A549 (cell line): Measurements from ENCODE around the gene TRPV3. TPM values are rescaled to one million over a fixed set of nuclear protein-coding genes. Genes with fewer than 3 reads are reported as not detected.

Experiments used
- ATAC-seq, 2 experiments: fragments of 200-7000 bp in 1 of 2; fragments of >200 bp in 1 of 2; cut with Nextera tagmentation in 1 of 2; cut with Tn5 transposase in 1 of 2; 3 replicates each; pipeline versions ENCODE4 v1.8.0 to v1.9.1; 2018 to 2020; ENCODE audit warnings: mild to moderate bottlenecking in 1 of 2, moderate library complexity in 1 of 2
- CTCF ChIA-PET: fragments of 300-600 bp; sonication (Branson Sonifier 250); formaldehyde crosslinking; extraction: SDS; loops from one replicate; lab custom pipeline; 2021; ENCODE audit warnings: antibody characterized with exemption, inconsistent platforms; lab: Yijun Ruan, JAX
- POLR2A ChIA-PET: fragments of 350-600 bp; formaldehyde crosslinking; extraction: SDS; loops from one replicate; lab custom pipeline; 2021; ENCODE audit warnings: antibody characterized with exemption, inconsistent platforms; lab: Yijun Ruan, JAX
- DNase-seq, 2 experiments: peaks; one replicate each; pipeline versions ENCODE4 v3.0.0 to v3.0.0-alpha.2; 2011 to 2016; ENCODE audit warnings: low read depth in 1 of 2, low spot score in 1 of 2
- FAIRE-seq: peaks from 2 replicates; lab custom pipeline; 2011; peaks lifted over from hg19 to GRCh38; lab: Jason Lieb, UNC
- H3K27ac ChIP-seq, 2 experiments: fragments of >200 bp; sonication (Bioruptor Twin); formaldehyde crosslinking; 3 replicates each; pipeline ENCODE4 v1.5.1; 2016 to 2017
- H3K4me1 ChIP-seq: fragments of >200 bp; sonication (Bioruptor Twin); formaldehyde crosslinking; 3 replicates; pipeline ENCODE4 v1.6.1; 2016
- H3K4me2 ChIP-seq: fragments of >200 bp; sonication (Bioruptor Twin); formaldehyde crosslinking; 3 replicates; pipeline ENCODE4 v1.6.1; 2016
- H3K4me3 ChIP-seq: fragments of >200 bp; sonication (Bioruptor Twin); formaldehyde crosslinking; 3 replicates; pipeline ENCODE4 v1.5.1; 2016
- H3K9me3 ChIP-seq: fragments of >200 bp; sonication (Bioruptor Twin); formaldehyde crosslinking; 3 replicates; pipeline ENCODE4 v1.6.1; 2016
- CEBPB ChIP-seq, 2 experiments: fragments of >200 bp in 1 of 2; sonication (Bioruptor Twin) in 1 of 2; formaldehyde crosslinking in 1 of 2; IDR thresholded peaks; 2 replicates each; pipeline ENCODE4 v1.6.1; 2012 to 2016
- EHMT2 ChIP-seq: fragments of 200-600 bp; sonication (generic); IDR thresholded peaks from 2 replicates; pipeline ENCODE4 v1.6.1; 2016; ENCODE audit warnings: antibody characterized with exemption, low read depth, mild to moderate bottlenecking, moderate library complexity
- EP300 ChIP-seq, 2 experiments: fragments of >200 bp; sonication (Bioruptor Twin); formaldehyde crosslinking; IDR thresholded peaks; 2 replicates in 1 of 2; 3 replicates in 1 of 2; pipeline ENCODE4 v1.6.1; 2016 to 2017
- ESRRA ChIP-seq: fragments of 150-350 bp; IDR thresholded peaks from 2 replicates; pipeline ENCODE4 v1.6.1; 2014; ENCODE audit warnings: mild to moderate bottlenecking, low read length, borderline replicate concordance
- FOSL2 ChIP-seq, 2 experiments: fragments of 450-650 bp in 1 of 2; fragments of >200 bp in 1 of 2; sonication (Bioruptor Twin) in 1 of 2; formaldehyde crosslinking; IDR thresholded peaks; 2 replicates each; pipeline versions ENCODE4 v1.5.0 to v1.6.1; 2016 to 2020; ENCODE audit warnings: mild to moderate bottlenecking in 1 of 2, moderate library complexity in 1 of 2
- HDAC2 ChIP-seq: fragments of 200-600 bp; sonication (generic); IDR thresholded peaks from 2 replicates; pipeline ENCODE4 v1.6.1; 2016
- HEYL ChIP-seq: fragments of 250-450 bp; sonication (Bioruptor Pico); IDR thresholded peaks from 2 replicates; pipeline ENCODE4 v1.8.0; 2021; ENCODE audit warnings: mild to moderate bottlenecking, moderate library complexity
- HOXB5 ChIP-seq: fragments of 250-450 bp; sonication (Bioruptor Pico); IDR thresholded peaks from 2 replicates; pipeline ENCODE4 v1.5.0; 2020; ENCODE audit warnings: mild to moderate bottlenecking, moderate library complexity
- JUNB ChIP-seq: fragments of >200 bp; sonication (Bioruptor Twin); formaldehyde crosslinking; IDR thresholded peaks from 2 replicates; pipeline ENCODE4 v1.6.1; 2016
- KDM1A ChIP-seq: fragments of 200-600 bp; sonication (generic); IDR thresholded peaks from 2 replicates; pipeline ENCODE4 v1.6.1; 2016; ENCODE audit warnings: low read depth, mild to moderate bottlenecking
- KDM5A ChIP-seq: fragments of 200-600 bp; sonication (generic); IDR thresholded peaks from 2 replicates; pipeline ENCODE4 v1.6.1; 2016; ENCODE audit warnings: antibody characterized with exemption, mild to moderate bottlenecking
- MAFK ChIP-seq: fragments of 450-650 bp; IDR thresholded peaks from 2 replicates; pipeline ENCODE4 v1.6.1; 2014; ENCODE audit not compliant: partially characterized antibody
- RARB ChIP-seq: fragments of 250-450 bp; sonication (Bioruptor Pico); IDR thresholded peaks from 2 replicates; pipeline ENCODE4 v1.8.0; 2021; ENCODE audit warnings: mild to moderate bottlenecking, moderate library complexity
- RCOR1 ChIP-seq: fragments of 150-350 bp; IDR thresholded peaks from 2 replicates; pipeline ENCODE4 v1.6.1; 2014; ENCODE audit warnings: antibody characterized with exemption, low read length, low read depth
- RFX5 ChIP-seq: fragments of 450-650 bp; IDR thresholded peaks from 2 replicates; pipeline ENCODE4 v1.7.1; 2014; ENCODE audit warnings: antibody characterized with exemption, mild to moderate bottlenecking, moderate library complexity
- SMC3 ChIP-seq: fragments of >200 bp; sonication (Bioruptor Twin); formaldehyde crosslinking; IDR thresholded peaks from 3 replicates; pipeline ENCODE4 v1.6.1; 2018; ENCODE audit warnings: inconsistent platforms
- SREBF2 ChIP-seq: fragments of 450-650 bp; IDR thresholded peaks from 2 replicates; pipeline ENCODE4 v1.6.1; 2014; ENCODE audit warnings: mild to moderate bottlenecking, moderate library complexity
- ZC3H11A ChIP-seq: fragments of 450-650 bp; IDR thresholded peaks from 2 replicates; pipeline ENCODE4 v1.6.1; 2014; ENCODE audit warnings: antibody characterized with exemption, mild to moderate bottlenecking
- ZFP36 ChIP-seq: fragments of 450-650 bp; IDR thresholded peaks from 2 replicates; pipeline ENCODE4 v1.6.1; 2014; ENCODE audit warnings: borderline replicate concordance; ENCODE audit not compliant: partially characterized antibody
- ZNF302 ChIP-seq: fragments of 250-450 bp; sonication (Bioruptor Pico); IDR thresholded peaks from 2 replicates; pipeline ENCODE4 v1.9.0; 2021; ENCODE audit warnings: inconsistent platforms, mild to moderate bottlenecking, moderate library complexity
- ZSCAN20 ChIP-seq: fragments of 250-450 bp; sonication (Bioruptor Pico); IDR thresholded peaks from 2 replicates; pipeline ENCODE4 v1.8.0; 2022; ENCODE audit warnings: mild to moderate bottlenecking, moderate library complexity
- WGBS: methylation state at CpG from one replicate; pipeline ENCODE4 v1.1.6; 2017; ENCODE audit errors: missing lambda C conversion rate; 5-methylcytosine and 5-hydroxymethylcytosine counted together
- polyA plus RNA-seq, 4 experiments: library from polyadenylated mRNA; depleted of rRNA in 3 of 4; stranded (reverse); fragments of >200 nt; fragmentation: RNase III in 1 of 4; extraction: RNeasy Plus Mini Kit Qiagen cat#74134 plus additional on column Dnase treatment in 1 of 4; gene quantifications; 2 replicates in 3 of 4; 3 replicates in 1 of 4; pipeline ENCODE4 v1.2.3, GENCODE V29; 2011 to 2017
- TF ChIP-seq, protein P1 (sequence below): fragments of 150-350 bp; IDR thresholded peaks from 2 replicates; pipeline ENCODE4 v1.6.1; 2014; ENCODE audit warnings: low read depth, mild to moderate bottlenecking, low read length
- TF ChIP-seq, protein P2 (sequence below): IDR thresholded peaks from 2 replicates; pipeline ENCODE4 v1.6.1; 2012; ENCODE audit warnings: low read depth, borderline replicate concordance
- TF ChIP-seq, protein P3 (sequence below): fragments of >200 bp; sonication (Bioruptor Twin); formaldehyde crosslinking; IDR thresholded peaks from 3 replicates; pipeline ENCODE4 v1.5.1; 2016
- TF ChIP-seq, protein P4 (sequence below): fragments of 250-450 bp; sonication (Bioruptor Pico); IDR thresholded peaks from 2 replicates; pipeline ENCODE4 v1.5.0; 2020; ENCODE audit warnings: low read depth, mild to moderate bottlenecking, moderate library complexity

The TRPV3 gene
- polyA plus RNA-seq, 2 of the 4 experiments (the other 2 are of a cell fraction): 0.46 to 1.2 TPM

DNA sequence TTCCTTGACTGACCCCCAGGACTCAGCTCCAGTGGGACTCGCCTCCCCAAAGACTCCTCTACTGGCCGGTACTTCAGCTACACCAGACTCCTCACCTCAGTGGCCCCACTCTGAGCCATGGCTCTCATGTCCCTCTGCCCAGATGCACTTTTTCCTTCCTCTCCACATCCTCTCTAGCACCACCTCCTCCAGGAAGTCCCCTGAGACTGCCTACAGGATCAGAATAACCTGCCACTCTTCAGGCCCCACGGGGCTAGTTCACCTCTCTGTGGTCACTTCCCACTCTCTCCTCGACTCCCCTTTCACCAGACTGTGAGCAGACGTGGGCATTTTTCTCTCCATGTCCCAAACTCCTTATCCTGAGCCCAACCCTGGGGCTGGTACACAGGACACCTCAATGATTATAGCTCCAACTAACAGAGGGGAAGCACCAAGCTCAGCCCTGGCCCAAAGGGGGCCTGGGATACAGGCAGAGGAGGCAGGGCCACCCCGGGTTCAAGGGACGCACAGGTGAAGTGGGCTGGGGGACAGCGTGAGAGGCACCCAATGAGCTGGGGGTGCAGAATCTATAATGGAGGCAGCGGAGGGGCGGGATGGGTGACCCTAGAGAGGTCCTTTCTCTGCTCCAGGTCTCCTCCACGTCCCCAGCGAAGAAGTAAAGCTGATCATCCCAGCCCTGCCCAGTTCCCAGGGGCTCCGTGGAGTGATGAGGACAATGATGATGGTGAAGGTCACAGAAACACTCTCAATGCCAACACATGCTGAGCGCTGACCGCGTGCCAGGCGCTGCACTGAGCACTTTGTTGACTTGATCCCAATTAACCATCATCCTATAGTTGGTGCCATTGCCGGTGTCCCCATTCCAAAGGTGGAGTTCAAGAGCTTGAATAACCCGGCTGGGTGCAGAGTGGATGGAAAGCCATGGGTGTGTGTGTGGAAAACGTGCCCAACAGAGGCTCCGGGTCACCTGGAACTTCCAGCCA is 3.9 kb downstream of the TRPV3 start:
- ChIA-PET CTCF (interaction anchor here (0.8 to 1.8 kb wide), 2 partner anchors 18 to 94 kb away, joined by 3 to 9 read pairs; no protein-coding TSS in a partner anchor), POLR2A (no interaction called here)
- no peak overlapping the region for H3K4me3 ChIP-seq
- H3K9me3 ChIP-seq: no peaks in the 10 kb centered on the region
- no peak for FAIRE-seq
- H3K4me1 ChIP-seq: no peaks in the 10 kb centered on the region
- 36% methylated on average over 21 of the region's 21 CpGs for WGBS
- no peak for ATAC-seq
- H3K27ac ChIP-seq: no peak overlapping the region
- DNase-seq: no peak
- no peak overlapping the region for H3K4me2 ChIP-seq
- TF ChIP-seq, protein P1, sequence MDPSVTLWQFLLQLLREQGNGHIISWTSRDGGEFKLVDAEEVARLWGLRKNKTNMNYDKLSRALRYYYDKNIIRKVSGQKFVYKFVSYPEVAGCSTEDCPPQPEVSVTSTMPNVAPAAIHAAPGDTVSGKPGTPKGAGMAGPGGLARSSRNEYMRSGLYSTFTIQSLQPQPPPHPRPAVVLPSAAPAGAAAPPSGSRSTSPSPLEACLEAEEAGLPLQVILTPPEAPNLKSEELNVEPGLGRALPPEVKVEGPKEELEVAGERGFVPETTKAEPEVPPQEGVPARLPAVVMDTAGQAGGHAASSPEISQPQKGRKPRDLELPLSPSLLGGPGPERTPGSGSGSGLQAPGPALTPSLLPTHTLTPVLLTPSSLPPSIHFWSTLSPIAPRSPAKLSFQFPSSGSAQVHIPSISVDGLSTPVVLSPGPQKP: no peak
- TF ChIP-seq JUNB (no peak), MAFK (no peak), CEBPB (IDR thresholded peaks at IDR 0.05) (no peak), EHMT2 (no peak), HEYL (CRISPR knock-in tag) (no peak), KDM5A (no peak), ESRRA (no peak), KDM1A (no peak), ZC3H11A (no peak)
- TF ChIP-seq, all 56 proteins: peak for 0

DNA sequence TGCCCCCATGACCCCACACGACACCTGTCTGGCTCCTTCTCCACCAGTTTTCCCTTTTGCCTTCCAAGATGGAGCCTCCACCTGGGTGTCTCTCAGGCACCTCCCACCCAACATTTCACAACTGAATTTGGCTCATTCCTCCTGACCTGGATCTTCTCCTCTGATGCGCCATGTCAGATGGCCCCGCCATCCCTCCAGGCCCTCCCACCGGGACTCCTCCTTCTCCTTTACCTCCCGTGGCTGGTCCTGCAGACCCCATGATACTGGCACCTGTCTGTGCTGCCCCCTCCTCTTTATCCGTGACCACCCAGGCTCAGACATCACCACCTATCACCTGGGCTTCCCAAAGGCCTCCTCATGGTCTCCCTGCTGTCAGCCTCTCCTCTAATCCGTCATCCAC is 4.7 kb downstream of the TRPV3 start:
- H3K27ac ChIP-seq: no peak overlapping the region
- TF ChIP-seq, protein P2, sequence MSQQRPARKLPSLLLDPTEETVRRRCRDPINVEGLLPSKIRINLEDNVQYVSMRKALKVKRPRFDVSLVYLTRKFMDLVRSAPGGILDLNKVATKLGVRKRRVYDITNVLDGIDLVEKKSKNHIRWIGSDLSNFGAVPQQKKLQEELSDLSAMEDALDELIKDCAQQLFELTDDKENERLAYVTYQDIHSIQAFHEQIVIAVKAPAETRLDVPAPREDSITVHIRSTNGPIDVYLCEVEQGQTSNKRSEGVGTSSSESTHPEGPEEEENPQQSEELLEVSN: no peak
- no peak for TF ChIP-seq RFX5
- no peak for TF ChIP-seq ZSCAN20 (CRISPR knock-in tag)
- TF ChIP-seq, protein P1: no peak
- TF ChIP-seq SREBF2: no peak
- no peak for TF ChIP-seq ZNF302 (CRISPR knock-in tag)
- TF ChIP-seq FOSL2 (IDR thresholded peaks at IDR 0.05): no peak
- no peak for TF ChIP-seq FOSL2 (CRISPR knock-in tag; IDR thresholded peaks at IDR 0.05)
- TF ChIP-seq RCOR1: no peak
- TF ChIP-seq ZC3H11A: no peak
- TF ChIP-seq KDM5A: no peak
- TF ChIP-seq, protein P3, sequence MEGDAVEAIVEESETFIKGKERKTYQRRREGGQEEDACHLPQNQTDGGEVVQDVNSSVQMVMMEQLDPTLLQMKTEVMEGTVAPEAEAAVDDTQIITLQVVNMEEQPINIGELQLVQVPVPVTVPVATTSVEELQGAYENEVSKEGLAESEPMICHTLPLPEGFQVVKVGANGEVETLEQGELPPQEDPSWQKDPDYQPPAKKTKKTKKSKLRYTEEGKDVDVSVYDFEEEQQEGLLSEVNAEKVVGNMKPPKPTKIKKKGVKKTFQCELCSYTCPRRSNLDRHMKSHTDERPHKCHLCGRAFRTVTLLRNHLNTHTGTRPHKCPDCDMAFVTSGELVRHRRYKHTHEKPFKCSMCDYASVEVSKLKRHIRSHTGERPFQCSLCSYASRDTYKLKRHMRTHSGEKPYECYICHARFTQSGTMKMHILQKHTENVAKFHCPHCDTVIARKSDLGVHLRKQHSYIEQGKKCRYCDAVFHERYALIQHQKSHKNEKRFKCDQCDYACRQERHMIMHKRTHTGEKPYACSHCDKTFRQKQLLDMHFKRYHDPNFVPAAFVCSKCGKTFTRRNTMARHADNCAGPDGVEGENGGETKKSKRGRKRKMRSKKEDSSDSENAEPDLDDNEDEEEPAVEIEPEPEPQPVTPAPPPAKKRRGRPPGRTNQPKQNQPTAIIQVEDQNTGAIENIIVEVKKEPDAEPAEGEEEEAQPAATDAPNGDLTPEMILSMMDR: no peak
- TF ChIP-seq HDAC2: no peak
- no peak for TF ChIP-seq EP300 (IDR thresholded peaks at IDR 0.05)
- TF ChIP-seq RARB: no peak
- TF ChIP-seq HOXB5: no peak
- no peak for TF ChIP-seq ZFP36
- TF ChIP-seq, protein P4, sequence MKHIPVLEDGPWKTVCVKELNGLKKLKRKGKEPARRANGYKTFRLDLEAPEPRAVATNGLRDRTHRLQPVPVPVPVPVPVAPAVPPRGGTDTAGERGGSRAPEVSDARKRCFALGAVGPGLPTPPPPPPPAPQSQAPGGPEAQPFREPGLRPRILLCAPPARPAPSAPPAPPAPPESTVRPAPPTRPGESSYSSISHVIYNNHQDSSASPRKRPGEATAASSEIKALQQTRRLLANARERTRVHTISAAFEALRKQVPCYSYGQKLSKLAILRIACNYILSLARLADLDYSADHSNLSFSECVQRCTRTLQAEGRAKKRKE (CRISPR knock-in tag): no peak
- TF ChIP-seq SMC3: no peak
- TF ChIP-seq, all 56 proteins: peak for 0
- Histone ChIP-seq H3K4me2 (no peak overlapping the region), H3K9me3 (no peaks in the 10 kb centered on the region), H3K4me1 (no peaks in the 10 kb centered on the region), H3K4me3 (no peak overlapping the region)
- WGBS: 70% methylated on average over 7 of the region's 7 CpGs
- ChIA-PET CTCF (no interaction called here), POLR2A (no interaction called here)
- no peak for ATAC-seq
- no peak for DNase-seq
- FAIRE-seq: no peak
